ENCODE measurements around the gene ARRDC1.

Gene ARRDC1

GRCh38 chr9:137579259-137579604 is 26.3 kb upstream of the ARRDC1 start:
- Histone ChIP-seq H3K27me3 (replicated peaks in 2 of 5; ENCODE audit: control insufficient read depth in 4 of 5, insufficient read depth in 5 of 5, low read length in 4 of 5) (no peaks in the 10 kb centered on the region), H3K4me3 (ENCODE audit: control insufficient read depth in 1 of 7, extremely low read depth in 1 of 7, insufficient read depth in 4 of 7, low read depth in 2 of 7, low read length in 6 of 7) (peak overlapping the region in 6 of 7 experiments; percentile 80 to 94 (median 90)), H3K36me3 (ENCODE audit: control insufficient read depth in 4 of 4, insufficient read depth in 4 of 4, low read length in 3 of 4) (peaks cover 2 to 66% (median 46%) of the 10 kb centered on the region in 4 experiments), H3K9me3 (ENCODE audit: control extremely low read depth in 1 of 5, control insufficient read depth in 4 of 5, insufficient read depth in 2 of 5, low read depth in 1 of 5, low read length in 4 of 5) (no peaks in the 10 kb centered on the region), H3K4me1 (ENCODE audit: control extremely low read depth in 1 of 4, control insufficient read depth in 4 of 4, insufficient read depth in 4 of 4, low read length in 3 of 4) (peaks cover 4 to 25% (median 15%) of the 10 kb centered on the region in 4 experiments), H3K27ac (ENCODE audit: insufficient read depth in 1 of 2, low read depth in 1 of 2, low read length in 2 of 2, poor library complexity in 1 of 2, severe bottlenecking in 2 of 2) (peak overlapping the region in 1 of 2 experiments; percentile 74)
- WGBS (ENCODE audit: insufficient coverage): 62% methylated on average over 16 of the region's 19 CpGs
- POLR2A ChIA-PET: interaction anchor here (0.6 to 0.9 kb wide), 2 partner anchors 27 to 113 kb away, joined by 3 read pairs; partner anchors contain the start of gene MRPL41
- CTCF ChIA-PET: interaction anchor here (0.7 to 1.5 kb wide), 8 partner anchors 9 to 153 kb away, joined by 3 to 7 read pairs (median 3); no protein-coding TSS in a partner anchor
- DNase-seq: no peak

GRCh38 chr9:137580209-137580953 is 25.1 kb upstream of the ARRDC1 start:
- no peak for DNase-seq
- no peak overlapping the region for H3K4me3 ChIP-seq (ENCODE audit: control insufficient read depth in 1 of 7, extremely low read depth in 1 of 7, insufficient read depth in 4 of 7, low read depth in 2 of 7, low read length in 6 of 7)
- peaks cover 4 to 25% (median 15%) of the 10 kb centered on the region in 4 experiments for H3K4me1 ChIP-seq (ENCODE audit: control extremely low read depth in 1 of 4, control insufficient read depth in 4 of 4, insufficient read depth in 4 of 4, low read length in 3 of 4)
- ChIA-PET CTCF (interaction anchor here (0.6 to 2.3 kb wide), 8 partner anchors 9 to 93 kb away, joined by 3 to 12 read pairs (median 4); no protein-coding TSS in a partner anchor), POLR2A (no interaction called here)
- no peaks in the 10 kb centered on the region for H3K9me3 ChIP-seq (ENCODE audit: control extremely low read depth in 1 of 5, control insufficient read depth in 4 of 5, insufficient read depth in 2 of 5, low read depth in 1 of 5, low read length in 4 of 5)
- peaks cover 2 to 61% (median 42%) of the 10 kb centered on the region in 4 experiments for H3K36me3 ChIP-seq (ENCODE audit: control insufficient read depth in 4 of 4, insufficient read depth in 4 of 4, low read length in 3 of 4)
- no peak overlapping the region for H3K27ac ChIP-seq (ENCODE audit: insufficient read depth in 1 of 2, low read depth in 1 of 2, low read length in 2 of 2, poor library complexity in 1 of 2, severe bottlenecking in 2 of 2)
- WGBS (ENCODE audit: insufficient coverage): 88% methylated on average over 22 of the region's 23 CpGs
- no peaks in the 10 kb centered on the region for H3K27me3 ChIP-seq (replicated peaks in 2 of 5; ENCODE audit: control insufficient read depth in 4 of 5, insufficient read depth in 5 of 5, low read length in 4 of 5)

GRCh38 chr9:137580954-137581322 is 24.5 kb upstream of the ARRDC1 start:
- POLR2A ChIA-PET: no interaction called here
- H3K27ac ChIP-seq (ENCODE audit: insufficient read depth in 1 of 2, low read depth in 1 of 2, low read length in 2 of 2, poor library complexity in 1 of 2, severe bottlenecking in 2 of 2): no peak overlapping the region

DNA sequence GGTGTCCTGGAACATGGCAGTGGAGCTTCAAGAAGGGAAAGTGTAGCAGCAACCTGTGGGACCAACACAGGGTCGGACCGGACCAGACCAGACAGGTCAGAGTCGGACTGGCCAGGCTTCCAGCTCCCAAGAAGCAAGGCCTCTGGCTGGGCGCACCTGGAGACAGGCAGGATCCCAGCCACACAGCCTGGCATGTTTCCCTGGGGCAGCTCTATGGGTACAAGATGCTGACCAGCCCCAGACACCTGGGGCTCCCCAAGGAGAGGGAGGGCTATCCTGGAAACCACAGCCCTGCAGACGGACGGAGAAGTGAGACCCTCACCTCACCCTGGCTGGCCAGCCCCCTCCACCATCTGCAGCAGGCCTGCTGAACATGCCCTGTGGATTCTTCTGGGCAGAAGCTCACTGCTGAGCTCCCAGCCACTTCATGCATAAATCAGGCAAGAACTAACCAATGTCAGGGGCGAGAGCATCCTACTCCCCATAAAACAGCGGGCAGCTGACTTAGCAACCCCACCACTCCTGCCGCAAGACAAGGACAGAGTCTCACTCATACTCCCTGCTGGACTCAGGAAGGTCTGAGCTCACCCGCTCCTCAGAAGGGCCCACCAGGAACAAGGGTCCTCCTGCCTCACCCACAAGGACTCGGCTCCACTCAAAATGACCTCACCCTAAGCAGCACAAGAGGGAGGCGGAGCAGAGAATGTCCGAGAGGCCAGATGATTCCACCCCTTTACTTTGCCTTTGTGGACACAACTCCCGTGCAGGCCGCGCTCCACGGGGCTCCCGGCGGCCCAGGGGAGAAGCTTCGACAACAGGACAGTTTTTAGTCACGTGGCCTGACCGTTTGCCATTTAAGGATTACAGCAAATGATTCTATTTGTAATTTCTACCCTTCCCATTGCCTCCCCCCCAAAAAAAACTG is 23.9 kb upstream of the ARRDC1 start:
- no peaks in the 10 kb centered on the region for H3K27me3 ChIP-seq (replicated peaks in 2 of 5; ENCODE audit: control insufficient read depth in 4 of 5, insufficient read depth in 5 of 5, low read length in 4 of 5)
- H3K27ac ChIP-seq (ENCODE audit: insufficient read depth in 1 of 2, low read depth in 1 of 2, low read length in 2 of 2, poor library complexity in 1 of 2, severe bottlenecking in 2 of 2): no peak overlapping the region
- no peak overlapping the region for H3K4me3 ChIP-seq (ENCODE audit: control insufficient read depth in 1 of 7, extremely low read depth in 1 of 7, insufficient read depth in 4 of 7, low read depth in 2 of 7, low read length in 6 of 7)
- WGBS (ENCODE audit: insufficient coverage): 97% methylated on average over 16 of the region's 22 CpGs
- H3K36me3 ChIP-seq (ENCODE audit: control insufficient read depth in 4 of 4, insufficient read depth in 4 of 4, low read length in 3 of 4): peaks cover 2 to 61% (median 39%) of the 10 kb centered on the region in 4 experiments
- CTCF ChIA-PET: interaction anchor here (0.7 to 2.3 kb wide), 13 partner anchors 14 to 115 kb away, joined by 3 to 12 read pairs (median 5); no protein-coding TSS in a partner anchor
- H3K4me1 ChIP-seq (ENCODE audit: control extremely low read depth in 1 of 4, control insufficient read depth in 4 of 4, insufficient read depth in 4 of 4, low read length in 3 of 4): peaks cover 4 to 17% (median 15%) of the 10 kb centered on the region in 4 experiments
- H3K9me3 ChIP-seq (ENCODE audit: control extremely low read depth in 1 of 5, control insufficient read depth in 4 of 5, insufficient read depth in 2 of 5, low read depth in 1 of 5, low read length in 4 of 5): no peaks in the 10 kb centered on the region
- no peak for DNase-seq
- POLR2A ChIA-PET: interaction anchor here (0.5 kb wide), 1 partner anchor 56 kb away, joined by 3 read pairs; no protein-coding TSS in a partner anchor

More at GRCh38 chr9:137580954-137581322, 24.5 kb upstream of the ARRDC1 start:
- DNase-seq: no peak
- H3K9me3 ChIP-seq (ENCODE audit: control extremely low read depth in 1 of 5, control insufficient read depth in 4 of 5, insufficient read depth in 2 of 5, low read depth in 1 of 5, low read length in 4 of 5): no peaks in the 10 kb centered on the region
- peaks cover 2 to 60% (median 39%) of the 10 kb centered on the region in 4 experiments for H3K36me3 ChIP-seq (ENCODE audit: control insufficient read depth in 4 of 4, insufficient read depth in 4 of 4, low read length in 3 of 4)
- WGBS (ENCODE audit: insufficient coverage): 94% methylated on average over 4 of the region's 4 CpGs
- CTCF ChIA-PET: interaction anchor here (1.1 to 2.3 kb wide), 7 partner anchors 15 to 93 kb away, joined by 3 to 12 read pairs (median 5); no protein-coding TSS in a partner anchor
- H3K4me1 ChIP-seq (ENCODE audit: control extremely low read depth in 1 of 4, control insufficient read depth in 4 of 4, insufficient read depth in 4 of 4, low read length in 3 of 4): peaks cover 4 to 23% (median 15%) of the 10 kb centered on the region in 4 experiments
- no peak overlapping the region for H3K4me3 ChIP-seq (ENCODE audit: control insufficient read depth in 1 of 7, extremely low read depth in 1 of 7, insufficient read depth in 4 of 7, low read depth in 2 of 7, low read length in 6 of 7)
- no peaks in the 10 kb centered on the region for H3K27me3 ChIP-seq (replicated peaks in 2 of 5; ENCODE audit: control insufficient read depth in 4 of 5, insufficient read depth in 5 of 5, low read length in 4 of 5)

DNA sequence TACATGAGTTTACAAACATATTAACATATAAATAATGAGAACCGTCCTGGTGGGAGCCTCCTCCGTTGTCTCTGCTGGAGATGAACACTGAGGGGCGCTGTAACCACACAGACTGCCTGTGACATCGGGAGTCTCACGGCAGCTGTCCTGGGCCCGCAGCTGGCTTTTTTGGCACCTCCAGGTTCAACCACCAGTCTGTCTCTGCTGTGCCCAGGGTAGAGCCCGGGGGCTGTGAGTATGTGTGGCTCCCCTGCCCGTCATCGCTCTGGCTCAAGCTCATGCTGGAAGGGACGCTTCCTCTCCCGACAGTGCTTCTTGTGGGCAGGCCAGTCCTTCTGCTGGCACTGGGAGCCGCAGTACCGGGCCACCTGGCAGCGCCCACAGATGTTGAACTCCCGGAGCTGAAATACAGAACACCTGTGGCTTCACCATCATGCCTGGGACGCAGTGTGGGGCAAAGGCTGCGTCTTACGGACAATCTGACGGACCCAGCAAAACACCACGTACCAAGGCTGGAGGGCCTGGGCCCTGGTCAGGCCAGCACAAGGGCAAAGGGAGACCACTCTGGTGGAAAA is 23.1 kb upstream of the ARRDC1 start:
- ChIA-PET CTCF (interaction anchor here (0.7 to 2.3 kb wide), 13 partner anchors 14 to 114 kb away, joined by 3 to 12 read pairs (median 5); no protein-coding TSS in a partner anchor), POLR2A (no interaction called here)
- no peak overlapping the region for H3K27ac ChIP-seq (ENCODE audit: insufficient read depth in 1 of 2, low read depth in 1 of 2, low read length in 2 of 2, poor library complexity in 1 of 2, severe bottlenecking in 2 of 2)
- no peak overlapping the region for H3K4me3 ChIP-seq (ENCODE audit: control insufficient read depth in 1 of 7, extremely low read depth in 1 of 7, insufficient read depth in 4 of 7, low read depth in 2 of 7, low read length in 6 of 7)
- H3K36me3 ChIP-seq (ENCODE audit: control insufficient read depth in 4 of 4, insufficient read depth in 4 of 4, low read length in 3 of 4): peaks cover 2 to 69% (median 45%) of the 10 kb centered on the region in 4 experiments
- peak; percentile 32 to 63 (median 60) for DNase-seq
- H3K27me3 ChIP-seq (replicated peaks in 2 of 5; ENCODE audit: control insufficient read depth in 4 of 5, insufficient read depth in 5 of 5, low read length in 4 of 5): no peaks in the 10 kb centered on the region
- H3K4me1 ChIP-seq (ENCODE audit: control extremely low read depth in 1 of 4, control insufficient read depth in 4 of 4, insufficient read depth in 4 of 4, low read length in 3 of 4): peaks cover 4 to 15% (median 12%) of the 10 kb centered on the region in 4 experiments
- WGBS (ENCODE audit: insufficient coverage): 90% methylated on average over 16 of the region's 20 CpGs
- H3K9me3 ChIP-seq (ENCODE audit: control extremely low read depth in 1 of 5, control insufficient read depth in 4 of 5, insufficient read depth in 2 of 5, low read depth in 1 of 5, low read length in 4 of 5): no peaks in the 10 kb centered on the region

DNA sequence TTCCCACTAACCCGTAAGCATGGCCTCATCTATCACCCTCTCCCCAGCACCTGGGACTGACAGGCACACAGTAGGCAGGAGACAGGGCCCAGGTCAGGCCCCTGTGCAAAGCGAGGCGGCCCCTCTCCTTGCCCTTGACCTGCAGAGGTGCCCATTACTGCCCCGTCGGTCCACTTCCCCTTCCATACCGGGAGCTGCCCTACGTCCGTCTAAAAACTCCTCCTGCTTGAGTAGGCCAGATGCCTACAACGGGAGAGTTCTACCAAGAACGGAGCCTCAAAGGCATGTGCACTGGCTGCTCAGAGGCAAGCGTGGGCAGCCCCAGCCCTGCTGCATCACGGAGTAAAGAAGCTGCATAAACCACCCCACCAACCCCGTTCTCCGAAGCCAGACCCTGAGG is 22.1 kb upstream of the ARRDC1 start:
- DNase-seq: no peak
- WGBS (ENCODE audit: insufficient coverage): 92% methylated on average over 11 of the region's 14 CpGs
- CTCF ChIA-PET: no interaction called here
- Histone ChIP-seq H3K27ac (ENCODE audit: insufficient read depth in 1 of 2, low read depth in 1 of 2, low read length in 2 of 2, poor library complexity in 1 of 2, severe bottlenecking in 2 of 2) (no peak overlapping the region), H3K27me3 (replicated peaks in 2 of 5; ENCODE audit: control insufficient read depth in 4 of 5, insufficient read depth in 5 of 5, low read length in 4 of 5) (no peaks in the 10 kb centered on the region), H3K36me3 (ENCODE audit: control insufficient read depth in 4 of 4, insufficient read depth in 4 of 4, low read length in 3 of 4) (peaks cover 2 to 79% (median 54%) of the 10 kb centered on the region in 4 experiments), H3K9me3 (ENCODE audit: control extremely low read depth in 1 of 5, control insufficient read depth in 4 of 5, insufficient read depth in 2 of 5, low read depth in 1 of 5, low read length in 4 of 5) (no peaks in the 10 kb centered on the region), H3K4me1 (ENCODE audit: control extremely low read depth in 1 of 4, control insufficient read depth in 4 of 4, insufficient read depth in 4 of 4, low read length in 3 of 4) (peaks cover 0 to 8% (median 5%) of the 10 kb centered on the region in 4 experiments), H3K4me3 (ENCODE audit: control insufficient read depth in 1 of 7, extremely low read depth in 1 of 7, insufficient read depth in 4 of 7, low read depth in 2 of 7, low read length in 6 of 7) (no peak overlapping the region)
- POLR2A ChIA-PET: no interaction called here
